Loucy (cell line): Measurements from ENCODE around the gene GRIN2A.

ENCODE experiments used
- H2AFZ ChIP-seq: fragments of 200-600 bp; sonication (generic); 2 replicates; pipeline ENCODE4 v1.6.0; 2016; ENCODE audit warnings: antibody characterized with exemption, mild to moderate bottlenecking, low read length, moderate library complexity
- H3F3A ChIP-seq: fragments of 200-600 bp; 2 replicates; pipeline ENCODE4 v1.6.0; 2016; ENCODE audit warnings: antibody characterized with exemption, low read depth, mild to moderate bottlenecking
- H3K27me3 ChIP-seq: fragments of 200-600 bp; sonication (generic); 2 replicates; pipeline ENCODE4 v1.6.1; 2014; ENCODE audit warnings: low read length, mild to moderate bottlenecking; ENCODE audit not compliant: insufficient read depth, poor library complexity, severe bottlenecking
- H3K36me3 ChIP-seq: fragments of 200-600 bp; sonication (generic); 2 replicates; pipeline ENCODE4 v1.6.1; 2016; ENCODE audit warnings: low read length; ENCODE audit not compliant: insufficient read depth
- H3K4me1 ChIP-seq: fragments of 200-600 bp; sonication (generic); 2 replicates; pipeline ENCODE4 v1.5.1; 2014; ENCODE audit warnings: low read length, mild to moderate bottlenecking; ENCODE audit not compliant: insufficient read depth, poor library complexity, severe bottlenecking
- H3K4me2 ChIP-seq: fragments of 200-600 bp; sonication (generic); 2 replicates; pipeline ENCODE4 v1.6.0; 2014; ENCODE audit warnings: antibody characterized with exemption, low read length, low read depth, mild to moderate bottlenecking; ENCODE audit not compliant: poor library complexity, severe bottlenecking
- H3K4me3 ChIP-seq: fragments of 200-600 bp; sonication (generic); 2 replicates; pipeline ENCODE4 v1.5.1; 2014; ENCODE audit warnings: low read length, mild to moderate bottlenecking, mixed read lengths; ENCODE audit not compliant: poor library complexity, severe bottlenecking
- H3K79me2 ChIP-seq: fragments of 200-600 bp; sonication (generic); 2 replicates; pipeline ENCODE4 v1.6.1; 2014; ENCODE audit warnings: low read length; ENCODE audit not compliant: insufficient read depth
- H3K9ac ChIP-seq: fragments of 200-600 bp; sonication (generic); 2 replicates; pipeline ENCODE4 v1.6.0; 2014; ENCODE audit warnings: mild to moderate bottlenecking, low read depth, low read length, moderate library complexity; ENCODE audit not compliant: poor library complexity, severe bottlenecking
- H3K9me2 ChIP-seq: fragments of 200-600 bp; sonication (generic); replicated peaks from 2 replicates; pipeline ENCODE4 v1.6.1; 2016; ENCODE audit warnings: low read depth, low read length, mixed read lengths
- H3K9me3 ChIP-seq: fragments of 200-600 bp; sonication (generic); 2 replicates; pipeline ENCODE4 v1.6.1; 2014; ENCODE audit warnings: mild to moderate bottlenecking, antibody characterized with exemption, low read length, low read depth; ENCODE audit not compliant: insufficient read depth
- H4K20me1 ChIP-seq: fragments of 200-600 bp; sonication (generic); 2 replicates; pipeline ENCODE4 v1.6.0; 2014; ENCODE audit warnings: antibody characterized with exemption, low read length, mild to moderate bottlenecking; ENCODE audit not compliant: insufficient read depth, poor library complexity, severe bottlenecking
- CTCF ChIP-seq: fragments of 200-600 bp; sonication (generic); conservative IDR thresholded peaks from 2 replicates; pipeline ENCODE4 v1.5.1; 2014; ENCODE audit warnings: mild to moderate bottlenecking, antibody characterized with exemption, low read length
- EZH2phosphoT487 ChIP-seq: fragments of 200-600 bp; IDR thresholded peaks from 2 replicates; pipeline ENCODE4 v1.6.1; 2018; ENCODE audit warnings: antibody characterized with exemption, mild to moderate bottlenecking, moderate library complexity, borderline replicate concordance

GRIN2A gene

GRCh38 chr16:9929313-9929712, 252.9 kb downstream of the GRIN2A start:
- Histone ChIP-seq H3K9me2 (no peaks in the 10 kb centered on the region), H3K4me3 (no peak overlapping the region), H3K4me2 (no peak overlapping the region), H3K79me2 (no peaks in the 10 kb centered on the region), H3K4me1 (no peaks in the 10 kb centered on the region), H3K9me3 (no peaks in the 10 kb centered on the region), H3K9ac (no peak overlapping the region), H4K20me1 (no peaks in the 10 kb centered on the region), H3K36me3 (no peaks in the 10 kb centered on the region), H2AFZ (no peak overlapping the region), H3F3A (no peaks in the 10 kb centered on the region), H3K27me3 (no peaks in the 10 kb centered on the region)
- TF ChIP-seq CTCF (no peak), EZH2phosphoT487 (no peak)

GRCh38 chr16:9922441-9922840, 259.8 kb downstream of the GRIN2A start:
- Histone ChIP-seq H3K4me2 (no peak overlapping the region), H3K27me3 (no peaks in the 10 kb centered on the region), H3K9me2 (no peaks in the 10 kb centered on the region), H2AFZ (no peak overlapping the region), H3K4me3 (no peak overlapping the region), H3K9ac (no peak overlapping the region), H4K20me1 (no peaks in the 10 kb centered on the region), H3K36me3 (no peaks in the 10 kb centered on the region), H3K79me2 (no peaks in the 10 kb centered on the region), H3F3A (no peaks in the 10 kb centered on the region), H3K4me1 (no peaks in the 10 kb centered on the region), H3K9me3 (no peaks in the 10 kb centered on the region)
- no peak for TF ChIP-seq CTCF
- TF ChIP-seq EZH2phosphoT487, result no peak

GRCh38 chr16:9921997-9922396, 260.2 kb downstream of the GRIN2A start:
- no peaks in the 10 kb centered on the region for H3K9me2 ChIP-seq
- no peak overlapping the region for H3K4me3 ChIP-seq
- H4K20me1 ChIP-seq, result no peaks in the 10 kb centered on the region
- no peaks in the 10 kb centered on the region for H3K4me1 ChIP-seq
- H3K9me3 ChIP-seq, result no peaks in the 10 kb centered on the region
- TF ChIP-seq CTCF, result no peak
- no peak for TF ChIP-seq EZH2phosphoT487
- no peaks in the 10 kb centered on the region for H3F3A ChIP-seq
- no peak overlapping the region for H3K4me2 ChIP-seq
- no peaks in the 10 kb centered on the region for H3K36me3 ChIP-seq
- no peaks in the 10 kb centered on the region for H3K79me2 ChIP-seq
- H3K27me3 ChIP-seq, result no peaks in the 10 kb centered on the region
- no peak overlapping the region for H2AFZ ChIP-seq
- no peak overlapping the region for H3K9ac ChIP-seq
